ENCODE data around the gene SLC22A13.
"Not testable (repeated sequence)": the region's sequence is repeated elsewhere in the genome, so short reads cannot be mapped to it uniquely, and the experiment has no call there.

Gene SLC22A13, protein sequence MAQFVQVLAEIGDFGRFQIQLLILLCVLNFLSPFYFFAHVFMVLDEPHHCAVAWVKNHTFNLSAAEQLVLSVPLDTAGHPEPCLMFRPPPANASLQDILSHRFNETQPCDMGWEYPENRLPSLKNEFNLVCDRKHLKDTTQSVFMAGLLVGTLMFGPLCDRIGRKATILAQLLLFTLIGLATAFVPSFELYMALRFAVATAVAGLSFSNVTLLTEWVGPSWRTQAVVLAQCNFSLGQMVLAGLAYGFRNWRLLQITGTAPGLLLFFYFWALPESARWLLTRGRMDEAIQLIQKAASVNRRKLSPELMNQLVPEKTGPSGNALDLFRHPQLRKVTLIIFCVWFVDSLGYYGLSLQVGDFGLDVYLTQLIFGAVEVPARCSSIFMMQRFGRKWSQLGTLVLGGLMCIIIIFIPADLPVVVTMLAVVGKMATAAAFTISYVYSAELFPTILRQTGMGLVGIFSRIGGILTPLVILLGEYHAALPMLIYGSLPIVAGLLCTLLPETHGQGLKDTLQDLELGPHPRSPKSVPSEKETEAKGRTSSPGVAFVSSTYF

DNA sequence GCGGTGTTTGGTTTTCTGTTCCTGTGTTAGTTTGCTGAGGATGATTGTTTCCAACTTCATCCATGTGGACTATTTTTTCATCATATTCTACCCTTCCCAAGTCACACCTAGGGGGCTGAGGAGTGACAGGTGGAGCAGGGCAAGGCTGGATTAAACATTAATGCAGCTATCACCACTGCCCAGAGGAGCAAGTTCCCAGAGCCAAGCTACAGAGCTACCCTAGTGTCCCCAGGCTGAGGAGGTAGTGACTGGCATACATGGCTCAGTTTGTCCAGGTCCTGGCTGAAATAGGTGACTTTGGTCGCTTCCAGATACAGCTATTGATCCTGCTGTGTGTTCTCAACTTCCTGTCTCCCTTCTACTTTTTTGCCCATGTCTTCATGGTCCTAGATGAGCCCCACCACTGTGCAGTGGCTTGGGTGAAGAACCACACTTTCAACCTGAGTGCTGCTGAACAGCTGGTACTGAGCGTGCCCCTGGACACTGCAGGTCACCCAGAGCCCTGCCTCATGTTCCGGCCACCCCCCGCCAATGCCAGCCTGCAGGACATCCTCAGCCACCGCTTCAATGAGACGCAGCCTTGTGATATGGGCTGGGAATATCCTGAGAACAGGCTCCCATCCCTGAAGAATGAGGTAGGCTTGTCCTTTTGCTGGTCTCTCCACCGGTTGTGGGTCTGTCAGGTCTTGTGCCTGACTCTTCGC is at the start of gene SLC22A13:
TSS of gene SLC22A13 (plus strand) at position 209 of the 704 bp plus-strand sequence. CDS start at position 258, 49 bp downstream.
- DNase-seq = no peak

DNA sequence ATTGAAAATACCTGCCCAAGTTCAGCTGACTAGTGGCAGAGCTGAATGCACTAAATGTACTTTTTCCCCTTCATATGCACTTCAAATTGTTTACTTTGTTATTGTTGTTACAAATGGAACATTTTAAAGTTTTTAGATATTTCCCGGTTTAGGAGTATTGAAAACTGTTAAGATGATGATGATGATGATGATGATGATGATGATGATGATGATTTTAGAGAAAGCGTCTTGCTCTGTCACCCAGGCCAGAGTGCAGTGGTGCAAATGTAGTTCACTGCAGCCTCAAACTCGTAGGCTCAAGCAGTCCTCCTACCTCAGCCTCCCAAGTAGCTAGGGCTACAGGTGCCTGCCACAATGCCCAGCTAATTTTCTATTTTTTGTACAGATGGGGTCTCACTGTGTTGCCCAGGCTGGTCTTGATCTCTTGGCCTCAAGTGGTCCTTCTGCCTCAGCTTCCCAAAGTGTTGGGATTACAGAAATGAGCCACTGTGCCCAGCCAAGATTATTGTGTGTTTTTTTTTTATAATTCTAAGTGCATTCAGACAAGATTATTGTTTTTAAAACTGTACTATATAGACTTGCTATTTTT is 45.9 kb upstream of the SLC22A13 start:
- no peak for DNase-seq

DNA sequence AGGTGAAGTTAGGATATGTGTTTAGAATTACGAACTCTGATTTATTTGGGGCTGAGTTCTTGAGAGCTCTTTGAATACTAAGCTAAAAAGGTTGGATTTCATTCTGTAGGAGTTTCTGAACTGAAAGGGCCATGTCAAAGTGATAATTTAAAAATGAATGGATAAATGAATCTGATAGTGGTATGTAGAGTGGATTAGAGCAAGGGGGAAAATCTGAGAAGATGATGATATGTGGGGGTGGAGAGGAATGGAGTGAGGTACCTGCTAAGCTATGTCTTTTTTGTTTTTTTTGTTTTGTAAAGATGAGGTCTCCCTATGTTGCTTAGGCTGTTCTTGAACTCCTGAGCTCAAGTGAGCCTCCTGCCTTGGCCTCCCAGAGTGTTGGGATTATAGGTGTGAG is 44.6 kb upstream of the SLC22A13 start:
- no peak for DNase-seq

DNA sequence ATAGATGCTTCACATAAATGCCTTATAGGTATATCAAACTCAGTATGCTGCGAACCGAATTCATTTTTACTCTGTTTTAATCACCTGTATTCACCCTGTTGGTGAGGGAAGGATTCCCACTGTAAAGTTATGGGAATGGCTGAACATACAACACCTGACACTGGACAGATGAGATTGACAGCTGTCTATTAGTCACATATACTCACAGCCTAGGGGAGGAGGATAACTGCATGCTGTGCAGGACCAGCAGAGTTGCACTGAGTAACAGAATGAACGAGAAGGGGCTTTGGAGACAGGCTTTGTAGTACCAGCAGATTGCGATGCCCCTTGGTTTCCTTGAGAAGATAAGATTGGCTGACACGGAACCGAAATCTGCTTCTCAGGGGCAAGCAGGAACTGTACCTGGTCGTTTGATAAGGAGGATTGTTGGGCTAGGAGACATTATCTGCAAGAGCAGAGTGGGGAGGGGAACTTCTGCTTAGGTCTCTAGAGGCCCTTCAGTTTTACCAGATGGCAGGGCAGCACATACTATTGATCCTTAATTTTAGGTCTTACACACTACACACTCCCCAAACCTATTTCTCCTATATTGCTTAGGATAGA is 43.5 kb upstream of the SLC22A13 start:
- DNase-seq = no peak

DNA sequence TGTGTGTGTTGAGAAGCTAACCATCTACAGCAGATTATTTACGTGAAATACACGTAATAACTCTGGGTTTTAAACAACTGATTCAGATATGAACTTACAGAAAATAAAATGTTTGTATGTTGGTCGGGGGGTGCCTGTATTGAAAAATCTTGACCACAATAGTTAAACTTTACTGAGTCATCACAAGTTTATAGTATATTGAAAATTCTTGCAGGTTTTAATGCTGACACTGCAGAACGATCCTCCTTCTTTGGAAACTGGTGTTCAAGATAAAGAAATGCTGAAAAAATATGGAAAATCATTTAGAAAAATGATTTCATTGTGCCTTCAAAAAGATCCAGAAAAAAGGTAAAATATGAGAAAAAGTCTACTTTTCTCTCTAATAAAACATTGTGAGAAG is 41.3 kb upstream of the SLC22A13 start:
- no peak for DNase-seq

DNA sequence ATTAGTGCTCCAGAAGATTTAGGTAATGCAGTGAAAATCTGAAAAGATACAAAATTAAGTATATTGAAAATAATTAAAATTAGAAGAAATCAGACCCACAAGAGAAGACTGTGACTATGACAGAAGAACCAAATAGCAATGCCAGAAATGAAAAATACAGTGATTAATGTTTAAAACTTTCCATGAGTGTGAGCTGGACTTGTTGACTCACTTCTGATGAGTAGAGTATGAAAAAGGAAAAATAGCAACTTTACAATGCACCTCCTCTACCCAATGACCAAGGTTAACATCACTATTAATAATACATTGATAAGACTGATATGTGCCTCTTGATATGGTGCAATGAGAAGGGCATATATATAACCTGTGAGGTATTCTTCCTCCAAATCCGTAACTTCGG is 39.3 kb upstream of the SLC22A13 start:
- no peak for DNase-seq

DNA sequence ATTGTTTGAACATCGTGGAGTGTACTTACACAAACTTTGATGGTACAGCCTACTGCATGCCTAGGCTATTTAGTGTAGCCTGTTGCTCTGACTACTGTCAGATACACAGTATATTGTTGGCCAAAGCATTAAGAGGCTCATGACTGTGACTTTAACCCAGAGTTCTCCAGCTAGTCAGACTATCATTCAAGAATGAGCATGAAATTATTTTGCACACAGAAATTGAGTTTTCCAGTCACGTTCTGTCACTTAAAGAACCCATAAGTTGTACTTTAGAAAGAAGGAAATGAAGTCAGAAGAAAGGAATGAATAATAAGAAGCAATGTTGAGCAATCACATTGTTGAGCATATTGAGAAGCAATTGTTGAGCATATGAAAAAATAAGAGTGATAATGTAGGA is 37.6 kb upstream of the SLC22A13 start:
- peak; percentile 64 for DNase-seq

DNA sequence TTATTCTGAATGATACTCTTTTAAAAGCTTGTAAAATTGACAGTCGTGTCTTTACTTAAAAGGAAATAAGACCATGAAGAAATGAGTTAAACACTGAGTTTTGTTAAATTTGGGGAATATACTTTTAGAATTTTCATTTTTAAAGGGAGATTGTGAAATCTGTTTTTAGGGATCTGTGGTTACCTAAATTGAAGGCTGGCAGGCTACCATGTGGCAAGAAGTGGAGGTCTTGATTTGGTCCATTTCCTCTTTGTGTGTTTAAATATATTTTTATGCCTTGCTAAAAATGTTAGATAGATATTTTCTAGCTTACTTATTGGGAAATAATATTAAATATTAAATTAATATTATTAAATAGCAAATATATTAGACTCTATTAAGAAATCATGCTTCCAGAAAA is 36.6 kb upstream of the SLC22A13 start:
- DNase-seq = peak; percentile 79

DNA sequence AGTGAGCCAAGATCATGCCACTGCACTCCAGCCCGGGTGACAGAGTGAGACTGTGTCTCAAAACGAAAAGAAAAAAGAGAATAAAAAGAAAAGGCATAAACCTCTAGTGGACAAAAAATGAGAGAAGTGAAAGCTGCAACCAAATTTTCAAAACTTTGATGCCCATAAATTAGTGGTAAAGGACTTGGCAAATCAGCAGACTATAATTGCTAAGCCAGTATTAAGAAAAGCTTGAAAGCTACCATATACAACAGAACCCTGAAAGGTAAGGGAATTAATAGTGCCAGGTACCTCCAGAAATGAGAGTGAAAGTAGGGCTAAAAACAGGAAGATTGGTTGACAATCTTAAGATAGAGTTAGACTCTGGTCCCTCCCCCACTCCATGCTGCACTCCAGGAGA is 32.9 kb upstream of the SLC22A13 start:
- DNase-seq = peak; percentile 81

DNA sequence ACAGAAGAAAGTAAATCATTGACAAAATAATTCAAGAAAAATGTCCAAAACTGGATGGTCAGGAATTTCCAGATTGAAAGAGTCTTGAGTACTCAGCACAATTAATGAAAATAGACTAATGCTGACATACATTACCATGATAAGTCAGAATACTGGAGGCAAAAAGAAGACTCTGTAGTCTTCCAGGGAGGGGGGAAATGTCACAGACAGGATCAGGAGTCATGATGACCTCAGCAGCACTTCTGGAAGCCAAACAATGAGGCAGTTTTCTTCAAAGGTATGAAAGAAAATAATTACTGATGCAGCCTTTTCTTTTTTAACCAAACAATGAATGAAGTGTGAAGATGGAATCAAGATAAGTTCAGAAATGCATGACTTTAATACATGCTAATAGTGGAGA is 30.1 kb upstream of the SLC22A13 start:
- DNase-seq = no peak

DNA sequence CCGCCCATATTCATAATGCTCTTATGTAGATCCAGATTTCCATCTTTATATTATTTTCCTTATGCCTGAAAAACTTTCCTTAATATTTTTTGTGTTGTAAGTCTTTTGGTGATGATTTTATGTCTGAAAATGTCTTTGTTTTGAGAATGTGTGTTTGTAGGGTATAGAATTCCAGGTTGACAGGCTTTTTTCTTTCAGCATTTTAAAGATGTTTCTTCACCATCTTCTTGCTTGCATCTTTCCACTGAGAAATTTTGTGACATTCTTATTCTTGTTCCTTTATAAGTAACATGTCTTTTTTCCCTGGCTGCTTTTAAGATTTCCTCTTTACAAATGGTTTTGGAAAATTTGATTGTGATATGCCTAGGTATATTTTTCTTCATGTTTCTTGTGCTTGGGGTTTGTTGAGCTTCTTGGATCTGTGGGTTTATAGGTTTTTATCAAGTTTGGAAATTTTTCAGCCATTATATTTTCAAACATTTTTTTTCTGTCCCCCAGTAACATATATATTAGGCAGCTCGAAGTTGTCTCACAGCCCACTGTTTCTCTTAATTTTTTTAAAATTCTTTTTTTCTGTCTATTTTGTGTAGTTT is 27.1 kb upstream of the SLC22A13 start:
- no peak for DNase-seq

DNA sequence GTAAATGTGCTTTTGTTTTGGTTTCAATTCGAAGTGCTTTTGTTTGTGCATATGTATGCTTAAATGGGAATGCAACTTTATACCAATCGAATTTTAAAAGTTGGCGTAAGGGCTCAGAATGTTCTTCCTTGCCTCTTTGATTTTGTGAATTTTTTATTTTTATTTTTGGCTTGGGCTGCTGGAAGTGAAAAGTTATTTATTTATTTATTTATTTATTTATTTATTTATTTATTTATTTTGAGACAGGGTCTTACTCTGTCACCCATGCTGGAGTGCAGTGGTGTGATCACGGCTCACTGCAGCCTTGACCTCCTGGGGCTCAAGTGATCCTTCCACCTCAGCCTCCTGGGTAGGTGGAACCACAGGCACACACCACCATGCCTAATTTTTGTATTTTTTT is 22.8 kb upstream of the SLC22A13 start:
- DNase-seq = not testable (repeated sequence)

DNA sequence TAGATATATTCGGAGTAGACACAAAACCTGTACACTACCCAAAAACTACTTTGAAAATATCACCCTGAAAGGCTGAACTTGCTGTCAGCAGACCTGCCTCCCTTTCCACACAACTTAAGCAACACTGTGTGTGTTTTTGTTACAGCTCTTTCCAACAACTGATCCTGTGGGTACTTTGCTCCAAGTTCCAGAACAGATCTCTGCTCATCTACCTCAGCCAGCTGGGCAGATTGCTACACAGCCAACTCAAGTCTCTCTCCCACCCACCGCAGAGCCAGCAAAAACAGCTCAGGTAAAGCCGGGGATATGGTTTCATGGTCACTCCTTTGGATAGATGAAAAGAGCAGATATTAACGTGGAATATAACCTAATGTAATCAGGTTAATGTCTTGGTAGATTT is 19.7 kb upstream of the SLC22A13 start:
- no peak for DNase-seq

DNA sequence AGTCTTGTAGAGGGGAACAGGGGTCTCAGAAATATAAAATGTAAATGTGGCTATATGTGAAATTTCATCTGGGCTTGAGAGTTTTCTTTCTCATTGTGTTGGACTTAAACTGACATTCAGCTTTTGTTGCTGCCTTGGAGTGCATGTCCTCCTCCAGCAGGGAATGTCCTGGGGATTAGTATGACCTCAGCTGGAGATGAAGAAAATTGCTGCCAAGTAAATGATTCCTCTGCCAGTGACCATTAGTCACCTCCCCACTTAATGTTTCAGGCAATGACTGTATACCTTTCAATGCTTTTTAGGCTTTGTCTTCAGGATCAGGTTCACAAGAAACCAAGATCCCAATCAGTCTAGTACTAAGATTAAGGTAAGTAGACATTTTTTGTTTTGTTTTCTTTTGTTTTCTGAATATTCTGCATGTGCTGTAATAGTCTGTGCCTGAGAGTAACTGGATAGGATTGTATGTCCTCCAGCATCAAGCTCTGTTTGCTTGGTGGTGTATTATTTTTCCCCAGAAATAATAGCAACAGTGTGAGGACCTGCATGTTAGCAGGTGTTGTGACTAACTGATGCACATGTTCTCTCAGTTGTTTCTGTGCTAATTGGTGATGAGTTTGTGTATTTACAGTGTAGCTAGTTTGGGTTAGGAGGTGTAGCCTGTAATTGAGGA is 18.1 kb upstream of the SLC22A13 start:
- no peak for DNase-seq

DNA sequence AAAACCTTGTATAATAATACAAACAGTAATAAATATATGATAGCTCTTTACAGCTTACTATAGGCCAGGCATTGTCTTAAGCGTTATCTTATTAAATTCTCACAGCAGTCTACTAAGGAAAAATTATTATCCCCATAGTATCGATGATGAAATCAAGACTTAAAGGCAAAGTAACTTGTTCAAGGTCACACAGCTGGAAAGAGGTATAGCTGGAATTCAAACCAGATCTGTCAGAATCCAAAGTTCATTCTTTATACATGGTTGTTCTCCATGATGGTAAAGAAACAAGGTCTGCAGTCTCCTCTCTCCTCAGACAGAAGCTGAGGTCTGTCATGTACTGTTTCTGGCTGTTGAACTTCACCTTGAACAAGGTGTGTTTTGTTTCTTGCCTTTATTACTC is 15.4 kb upstream of the SLC22A13 start:
- no peak for DNase-seq

DNA sequence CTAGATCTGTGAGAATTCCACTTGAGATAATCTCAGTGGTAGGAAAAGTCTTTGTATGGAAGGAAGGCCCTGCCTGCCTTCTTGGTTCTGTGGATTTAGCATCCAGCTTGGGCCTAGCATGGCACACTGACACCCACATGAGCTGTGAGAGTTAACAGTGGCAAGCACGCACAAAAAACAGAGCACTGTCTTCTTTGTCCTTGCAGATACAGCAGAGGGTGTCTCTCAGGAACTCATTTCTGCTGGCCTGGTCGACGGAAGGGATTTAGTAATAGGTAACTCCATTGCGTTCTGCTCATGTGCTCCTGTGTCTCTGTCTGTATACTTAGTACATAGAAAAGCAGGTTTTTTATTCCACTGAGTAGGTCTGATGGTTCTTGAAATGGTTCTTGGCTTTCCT is 14.4 kb upstream of the SLC22A13 start:
- no peak for DNase-seq

DNA sequence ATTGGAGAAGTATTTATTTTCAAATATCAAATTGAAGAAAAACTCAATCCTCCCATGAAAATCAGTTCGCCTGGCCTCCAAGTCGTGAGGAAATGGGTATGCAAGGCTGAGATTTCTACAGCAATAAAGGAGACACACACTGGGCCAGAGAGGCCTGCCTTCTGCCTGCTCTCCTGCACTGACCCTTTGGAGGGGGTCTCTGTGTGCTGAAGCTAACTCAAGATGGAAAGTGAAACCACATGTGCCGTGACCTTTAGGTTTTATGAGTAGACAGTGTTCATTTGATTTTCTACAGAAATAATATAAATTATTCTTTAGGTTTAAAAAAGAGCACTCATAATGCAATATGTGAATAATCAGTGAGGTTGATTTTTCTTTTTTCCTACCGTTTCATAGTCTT is 11.9 kb upstream of the SLC22A13 start:
- DNase-seq = no peak

DNA sequence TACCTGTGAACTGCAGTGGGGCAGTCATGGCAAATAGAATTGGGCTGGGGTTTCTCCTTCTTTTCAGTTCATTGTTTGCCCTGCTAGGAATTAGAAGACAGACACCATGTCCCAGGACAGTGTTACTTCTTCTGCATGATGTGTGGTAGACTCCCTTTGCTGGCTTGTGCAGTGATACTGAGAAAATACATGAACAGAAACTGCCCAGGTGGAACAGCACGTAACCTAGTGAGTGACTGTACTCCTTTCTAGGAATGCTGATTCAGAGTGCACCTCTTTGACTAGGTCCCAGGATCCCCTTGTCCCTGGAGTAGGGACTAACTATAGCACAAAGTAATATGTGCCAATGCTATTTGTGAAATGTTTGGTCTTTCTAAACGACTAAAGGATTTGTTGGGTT is 10.7 kb upstream of the SLC22A13 start:
- no peak for DNase-seq

DNA sequence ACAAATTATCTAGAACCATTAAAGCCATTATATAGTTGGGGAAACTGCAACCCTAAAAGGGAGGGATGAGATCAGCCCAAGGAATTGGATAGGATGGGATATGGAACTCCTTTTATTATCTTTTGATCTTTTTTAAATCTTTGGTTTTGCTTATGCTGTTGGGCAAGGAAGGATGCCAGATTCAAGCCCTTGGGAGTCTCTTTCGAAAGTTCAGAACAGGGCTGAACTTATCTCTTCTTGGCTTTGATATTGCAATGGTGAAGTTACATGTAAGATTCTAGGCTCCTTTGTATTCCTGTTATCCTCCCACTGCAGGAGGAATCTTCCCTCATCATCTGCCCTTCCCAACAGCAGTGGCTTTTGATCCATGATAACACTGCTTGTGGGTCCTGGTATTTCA is 10.0 kb upstream of the SLC22A13 start:
- DNase-seq = no peak

DNA sequence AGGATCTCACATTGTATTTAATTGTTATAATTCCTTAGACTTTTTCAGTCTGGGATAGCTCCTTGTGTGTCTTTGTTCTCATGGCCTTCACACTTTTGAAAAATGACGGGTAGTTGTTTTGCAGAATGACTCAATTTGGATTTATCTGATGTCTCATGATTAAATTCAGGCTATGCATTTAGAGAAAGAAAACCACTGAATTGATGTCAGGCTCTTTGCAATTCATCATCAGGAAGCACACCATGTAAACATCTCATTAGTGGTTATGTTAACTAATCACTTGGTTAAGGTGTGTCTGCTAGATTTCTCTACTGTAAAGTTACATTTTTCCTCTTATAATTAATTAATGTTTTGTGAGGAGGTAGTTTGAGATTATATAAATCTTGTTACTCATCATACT is 8.0 kb upstream of the SLC22A13 start:
- DNase-seq = no peak

DNA sequence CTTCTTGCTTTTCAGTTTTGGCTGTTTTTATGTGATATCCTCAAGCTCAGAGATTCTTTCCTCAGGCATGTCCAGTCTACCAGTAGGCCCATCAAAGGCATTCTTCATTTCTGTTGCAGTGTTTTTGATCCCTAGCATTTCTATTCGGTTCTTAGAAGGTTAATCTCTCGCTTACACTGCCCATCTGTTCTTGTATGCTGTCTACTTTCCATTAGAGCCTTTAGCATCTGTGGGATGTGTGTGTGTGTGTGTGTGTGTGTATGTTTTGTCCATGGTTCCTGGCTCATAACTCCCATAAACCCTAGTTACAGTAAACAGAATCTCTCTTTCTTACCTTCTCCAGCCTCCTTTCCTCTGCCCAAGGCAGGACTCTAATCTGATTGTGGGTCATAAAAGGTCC is 5.1 kb upstream of the SLC22A13 start:
- DNase-seq = no peak

DNA sequence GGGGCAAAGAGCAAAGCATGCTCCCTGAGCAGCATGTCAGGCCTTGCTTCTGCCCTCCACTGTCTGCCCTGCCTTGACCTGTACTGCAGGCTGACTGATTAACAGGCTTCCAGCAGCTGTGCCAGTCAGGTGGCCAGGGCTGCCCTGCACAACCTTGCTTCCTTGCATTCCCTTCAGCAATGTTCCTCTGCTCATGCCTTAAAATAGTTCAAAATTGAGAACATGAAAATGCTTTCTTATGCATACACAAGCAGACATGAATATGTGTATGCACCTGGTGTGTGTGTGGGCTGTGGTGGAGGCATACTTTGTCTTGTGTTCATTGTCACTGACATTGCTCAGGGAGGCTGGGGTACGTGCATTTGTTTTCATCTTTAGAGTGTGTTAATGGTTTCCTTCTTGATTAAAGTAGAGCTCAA is 1.2 kb upstream of the SLC22A13 start:
- DNase-seq = no peak
